GM18526 (cell line): ENCODE data around the gene MGAT4C.

Experiments
- POLR2A ChIP-seq: IDR thresholded peaks from 3 replicates; pipeline ENCODE4 v1.6.1; 2011; ENCODE audit not compliant: insufficient read length; ENCODE audit errors: extremely low read depth

Gene MGAT4C

DNA sequence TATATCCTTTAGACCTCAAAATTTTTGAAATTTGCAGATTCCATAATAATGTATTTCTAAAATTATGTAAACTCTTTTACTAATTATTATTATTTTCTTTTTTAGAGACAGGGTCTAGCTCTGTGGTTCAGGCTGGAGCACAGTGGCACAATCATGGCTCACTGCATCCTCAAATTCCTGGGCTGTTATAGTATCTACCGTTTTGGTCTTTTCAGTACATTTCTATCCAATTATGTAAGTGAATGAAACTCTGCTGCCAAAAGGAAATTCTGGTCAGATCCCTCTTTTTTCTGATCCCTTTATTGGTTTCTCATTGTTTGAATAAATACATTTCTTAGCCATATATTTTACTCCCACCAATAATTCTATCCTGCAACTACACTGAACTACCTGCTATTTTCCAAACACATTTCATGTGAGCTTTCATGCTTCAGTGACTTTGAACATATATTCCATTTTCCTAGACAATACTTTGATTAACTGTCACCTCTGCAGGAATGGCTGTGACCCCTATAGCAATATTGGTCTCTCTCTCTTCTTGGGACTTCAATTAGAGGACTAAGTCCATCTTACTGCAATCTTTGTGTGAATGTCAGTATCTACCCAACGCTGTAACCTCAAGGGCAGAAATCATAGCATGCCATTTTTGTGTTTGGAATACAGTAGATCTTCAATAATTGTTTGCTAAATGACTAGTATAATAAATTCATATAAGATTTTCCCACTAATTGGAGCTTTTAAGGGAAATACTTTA is 198.9 kb downstream of the MGAT4C start:
- TF ChIP-seq POLR2A, result no peak

DNA sequence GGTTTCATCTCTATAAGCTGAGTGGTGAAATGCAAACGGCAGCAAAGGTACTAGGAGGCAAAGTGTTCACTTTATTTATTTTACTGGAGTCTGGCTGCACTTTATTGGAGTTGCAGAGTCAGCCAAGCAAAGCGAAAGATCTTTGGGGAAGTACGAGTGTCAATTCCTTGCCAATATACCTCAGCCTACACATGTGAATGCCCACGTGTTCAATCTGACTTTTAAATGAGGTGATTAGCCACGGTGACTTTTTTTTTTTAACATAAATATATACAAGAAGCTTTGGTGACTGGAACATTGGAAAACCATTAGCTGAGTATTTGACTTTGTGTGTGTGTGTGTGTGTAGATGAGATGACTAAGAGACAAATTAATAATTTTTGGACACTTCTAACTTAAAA is 203.3 kb downstream of the MGAT4C start:
- no peak for TF ChIP-seq POLR2A

DNA sequence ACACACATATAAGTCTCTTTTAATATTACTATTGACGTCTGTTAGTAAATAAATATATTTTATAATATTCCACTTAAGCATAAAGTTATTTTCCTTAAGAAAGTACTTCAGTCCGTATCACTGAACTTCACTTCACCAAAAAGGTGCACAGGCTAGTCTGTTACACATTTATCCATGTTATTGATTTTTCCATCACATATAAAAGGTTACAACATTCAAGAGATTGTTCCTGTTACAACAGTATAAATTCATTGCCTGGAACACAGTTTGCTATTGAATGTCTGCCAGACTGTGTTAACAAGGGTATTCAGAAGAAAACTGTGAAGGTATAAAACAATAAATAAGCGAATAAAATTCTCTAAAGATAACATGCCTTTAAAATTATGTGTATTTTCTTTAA is 206.2 kb downstream of the MGAT4C start:
- no peak for TF ChIP-seq POLR2A

DNA sequence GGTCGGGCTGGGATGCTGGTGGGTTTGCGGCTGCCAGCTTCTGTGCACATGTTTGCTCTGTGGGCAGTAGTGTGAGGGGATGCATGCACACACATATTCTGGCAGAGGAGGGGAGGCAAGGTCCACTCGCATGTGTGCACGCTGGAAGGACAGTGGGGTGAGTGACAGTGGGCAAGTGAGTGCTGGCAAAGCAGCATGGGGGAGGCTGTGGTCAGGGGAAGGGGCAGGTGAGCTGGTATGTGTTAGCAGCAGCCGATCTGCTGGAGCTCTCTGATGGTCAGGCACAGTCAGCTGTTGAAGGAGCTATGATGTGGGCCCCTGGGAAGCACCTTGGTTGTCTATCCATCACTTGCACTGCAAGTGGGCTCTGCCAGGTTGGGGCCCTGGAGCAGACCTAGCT is 211.8 kb downstream of the MGAT4C start:
- TF ChIP-seq POLR2A, result no peak

DNA sequence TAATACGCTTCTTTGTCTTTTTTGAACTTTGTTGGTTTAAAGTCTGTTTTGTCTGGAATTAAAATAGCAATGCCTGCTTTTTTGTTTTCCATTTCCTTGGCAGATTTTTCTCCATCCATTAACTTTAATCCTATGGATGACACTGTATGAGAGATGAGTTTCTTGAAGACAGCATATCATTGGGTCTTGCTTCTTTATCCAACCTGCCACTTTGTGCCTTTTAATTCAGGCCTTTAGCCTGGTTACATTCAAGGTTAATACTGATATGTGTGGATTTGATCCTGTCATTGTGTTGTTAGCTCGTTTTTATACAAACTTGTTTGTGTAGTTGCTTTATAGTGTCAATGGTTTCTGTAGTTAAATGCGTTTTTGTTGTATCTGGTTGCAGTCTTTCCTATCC is 214.1 kb downstream of the MGAT4C start:
- no peak for TF ChIP-seq POLR2A

DNA sequence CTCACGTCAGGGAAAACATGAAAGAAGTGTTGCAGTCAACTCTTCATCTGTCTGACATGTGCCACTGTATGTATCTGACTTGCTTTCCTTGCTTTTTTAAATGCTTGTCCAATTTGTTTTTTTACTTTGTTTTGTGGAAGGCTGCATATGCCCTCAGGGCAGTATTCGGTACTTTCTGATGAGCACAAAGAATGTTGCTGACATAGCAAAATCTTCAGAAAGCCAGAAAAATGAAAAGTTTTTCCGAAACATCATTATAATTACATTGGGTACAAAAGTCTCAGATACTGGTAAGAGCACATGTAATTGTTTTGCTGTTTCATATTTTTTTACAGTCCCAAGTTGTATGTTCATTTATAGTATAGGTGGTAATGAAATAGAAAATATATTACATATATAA is 237.8 kb downstream of the MGAT4C start:
- TF ChIP-seq POLR2A, result no peak

DNA sequence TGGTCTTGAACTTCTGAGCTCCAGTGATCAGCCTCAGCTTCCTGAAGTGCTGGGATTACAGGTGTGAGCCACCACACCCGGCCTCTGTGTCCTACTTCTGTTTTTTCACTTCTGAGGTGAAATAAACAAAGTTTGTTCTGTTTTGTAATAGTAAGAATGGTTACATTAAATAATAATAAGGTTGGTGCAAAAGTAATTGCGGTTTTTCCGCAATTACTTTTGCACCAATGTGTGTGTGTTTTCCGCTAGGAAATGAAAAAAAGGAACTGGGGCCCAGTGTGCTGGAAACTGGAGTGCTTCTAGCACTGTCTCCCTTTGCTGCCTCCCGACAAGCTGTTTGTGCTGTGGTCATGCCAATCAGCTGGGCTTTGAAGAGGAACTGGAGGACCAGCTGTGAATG is 241.2 kb downstream of the MGAT4C start:
- no peak for TF ChIP-seq POLR2A

DNA sequence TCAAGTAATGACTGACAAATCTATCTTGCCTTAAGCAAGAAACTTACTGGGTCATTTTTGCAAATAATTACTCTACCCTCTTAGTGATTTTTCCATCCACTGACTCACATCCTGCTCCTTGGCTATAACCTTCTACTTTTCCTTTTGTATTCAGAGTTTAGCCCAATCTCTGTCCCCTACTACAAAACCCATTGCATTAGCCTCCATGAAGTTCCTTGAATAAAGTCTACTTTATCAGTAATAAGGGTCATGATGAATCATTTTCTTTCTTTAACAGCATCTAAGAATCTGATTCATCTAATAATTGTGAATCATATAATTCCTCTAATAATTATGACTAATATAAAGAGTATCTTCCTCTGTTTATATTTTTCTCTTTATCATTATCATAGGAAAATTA is 249.5 kb downstream of the MGAT4C start:
- TF ChIP-seq POLR2A, result no peak

DNA sequence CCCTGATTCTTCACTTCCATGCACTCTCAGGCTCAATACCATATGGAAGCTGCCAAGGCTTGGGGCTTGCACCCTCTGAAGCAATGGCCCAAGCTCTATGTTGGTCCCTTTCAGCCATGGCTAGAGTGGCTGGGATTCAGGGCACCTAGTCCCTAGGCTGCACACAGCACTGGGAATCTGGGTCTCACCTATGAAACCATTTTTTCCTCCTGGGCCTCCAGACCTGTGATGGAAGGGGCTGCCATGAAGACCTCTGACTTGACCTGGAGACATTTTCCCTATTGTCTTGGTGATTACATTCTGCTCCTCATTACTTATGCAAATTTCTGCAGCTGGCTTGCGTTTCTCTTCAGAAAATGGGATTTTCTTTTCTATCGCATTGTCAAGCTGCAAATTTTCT is 258.1 kb downstream of the MGAT4C start:
- TF ChIP-seq POLR2A, result no peak

DNA sequence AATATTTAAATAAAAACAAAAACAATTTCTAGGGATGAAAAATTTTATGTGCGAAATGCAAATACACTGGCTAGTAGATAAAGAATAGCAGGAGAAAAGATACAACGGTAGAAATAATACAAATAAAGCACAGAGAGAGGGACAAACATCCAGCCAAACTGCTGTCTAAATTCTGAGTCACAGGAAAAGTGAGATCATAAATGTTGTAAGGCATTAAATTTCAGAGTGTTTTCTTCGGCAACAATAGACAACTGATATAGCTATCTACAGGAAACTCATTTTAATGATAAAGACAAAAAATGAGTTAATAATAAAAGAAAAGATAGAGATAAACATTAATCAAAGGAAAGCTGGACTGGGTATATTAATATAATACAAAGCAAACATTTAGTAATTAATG is 259.9 kb downstream of the MGAT4C start:
- no peak for TF ChIP-seq POLR2A

DNA sequence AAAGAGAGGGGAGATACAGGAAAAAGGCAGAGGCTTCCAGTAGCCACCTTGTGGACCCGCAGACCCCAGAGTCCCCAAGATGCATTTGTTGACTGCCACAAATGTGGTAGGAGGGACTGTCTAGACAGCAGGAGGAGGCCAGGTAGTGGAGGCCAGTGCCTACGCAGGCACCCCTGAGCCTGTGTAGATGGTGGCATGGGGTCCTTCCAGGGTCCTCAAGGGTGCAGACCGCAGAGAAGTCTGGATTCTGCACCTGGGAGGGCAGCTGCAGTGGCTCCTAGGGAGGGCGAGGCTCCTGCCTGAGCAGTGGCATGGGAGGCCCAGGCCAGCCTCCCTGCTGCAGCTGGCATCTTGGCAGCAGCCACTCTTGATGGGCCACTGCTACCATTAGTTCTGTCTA is 262.4 kb downstream of the MGAT4C start:
- no peak for TF ChIP-seq POLR2A

DNA sequence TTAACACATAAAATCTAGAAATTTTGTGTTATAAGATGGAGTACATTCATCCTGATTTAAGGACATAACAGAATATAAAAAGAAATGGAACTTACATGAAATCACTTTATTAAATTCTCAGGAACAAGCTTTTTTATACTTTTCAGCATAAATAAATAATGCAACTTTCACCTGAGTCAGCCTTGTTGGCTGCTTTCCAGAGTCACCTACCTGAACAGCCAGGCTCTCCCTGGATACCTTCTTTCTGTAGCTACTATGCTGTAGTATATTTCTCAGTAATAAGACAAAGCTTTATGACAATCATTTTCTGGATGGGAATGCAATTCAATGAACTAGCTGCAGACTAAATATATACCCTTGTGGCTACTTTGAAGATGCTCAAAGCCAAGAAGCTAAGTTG is 270.2 kb downstream of the MGAT4C start:
- no peak for TF ChIP-seq POLR2A

DNA sequence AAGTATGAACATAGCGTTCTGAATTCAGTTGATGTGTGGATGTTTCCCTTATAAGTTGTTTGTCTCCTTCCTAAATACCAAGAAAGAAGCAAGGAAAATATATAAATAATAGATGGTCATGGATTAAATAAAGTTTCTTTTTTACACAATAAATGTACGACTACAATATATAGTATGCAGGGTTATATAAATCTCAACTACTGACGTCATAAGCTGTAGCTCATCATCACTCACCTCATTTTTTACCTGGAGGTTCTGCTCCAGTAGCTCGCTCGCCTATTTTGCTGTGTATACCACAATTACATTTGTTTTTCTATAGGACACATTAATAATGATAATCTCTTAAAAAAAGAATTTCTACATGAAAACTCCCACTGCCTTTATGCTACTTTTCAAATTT is 272.6 kb downstream of the MGAT4C start:
- no peak for TF ChIP-seq POLR2A

DNA sequence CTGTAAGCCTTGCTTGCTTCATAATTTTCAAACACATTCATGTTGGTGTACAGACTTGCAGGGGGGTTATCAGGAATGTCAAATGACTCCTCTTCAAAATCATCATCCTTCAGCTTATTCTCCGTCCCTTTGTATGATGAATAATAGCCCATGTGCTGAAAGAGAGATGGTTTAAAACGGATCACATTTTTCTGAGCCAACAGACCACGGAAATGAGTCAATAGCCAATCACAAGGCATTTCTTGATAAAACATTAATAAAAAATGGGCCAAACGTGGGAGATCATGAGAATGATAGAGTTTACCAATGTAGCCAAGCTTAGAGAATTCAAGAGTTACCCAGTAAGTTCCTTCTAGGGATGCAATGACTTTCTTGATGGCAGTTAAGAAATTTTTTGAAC is 276.6 kb downstream of the MGAT4C start:
- no peak for TF ChIP-seq POLR2A

DNA sequence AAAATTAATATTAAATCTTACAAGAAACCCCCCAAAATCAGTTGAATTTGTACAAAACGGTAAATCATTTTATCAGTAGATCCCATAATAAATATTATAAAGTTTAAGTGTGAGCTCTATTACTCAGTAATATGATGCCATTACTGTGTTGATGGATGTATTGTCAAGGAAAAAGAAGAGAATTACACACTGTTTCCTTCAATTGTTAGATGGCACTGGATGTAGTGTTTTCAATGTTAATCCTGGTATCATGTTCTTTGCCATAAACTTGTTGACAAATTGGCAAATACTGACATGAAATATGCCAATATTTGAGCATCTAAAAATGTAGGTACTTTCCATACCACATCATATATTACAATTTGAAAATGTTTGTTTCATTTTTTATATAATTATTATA is 280.5 kb downstream of the MGAT4C start:
- no peak for TF ChIP-seq POLR2A

DNA sequence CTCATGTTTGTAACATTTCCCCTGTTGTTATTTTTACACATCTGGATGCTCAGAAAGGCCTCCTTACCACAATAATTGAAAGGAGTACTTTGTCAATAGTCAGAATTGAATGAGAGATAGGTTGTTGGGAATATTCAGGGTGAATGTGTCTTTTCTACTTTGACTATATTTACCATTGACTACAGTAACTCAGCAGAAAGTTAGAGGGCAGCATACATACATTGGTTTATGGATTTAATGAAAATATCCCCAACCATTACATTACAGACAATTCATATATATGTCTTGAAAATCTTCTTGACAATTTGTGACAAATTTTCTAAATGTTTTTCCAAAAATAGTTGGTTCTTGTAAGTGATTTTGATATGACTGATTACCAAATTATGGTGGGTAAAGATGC is 284.4 kb downstream of the MGAT4C start:
- no peak for TF ChIP-seq POLR2A

DNA sequence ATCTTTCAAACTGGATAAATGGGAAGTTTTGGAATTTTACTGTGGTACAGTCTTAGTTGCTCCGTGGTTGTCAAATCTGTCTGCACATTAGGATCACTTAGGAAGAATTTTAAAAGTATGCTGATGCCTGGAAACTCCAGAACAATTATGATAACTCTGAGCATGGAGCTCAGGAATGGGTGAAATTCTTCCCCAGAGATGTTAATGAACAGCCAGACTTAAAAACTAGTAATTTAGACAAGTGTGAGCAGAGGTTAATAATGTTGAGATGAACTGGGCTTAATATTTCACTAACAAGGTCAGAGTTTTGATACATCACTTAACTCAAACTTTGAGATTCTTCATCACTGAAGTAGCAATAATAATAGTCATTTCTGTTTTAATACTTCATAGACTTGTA is 287.6 kb downstream of the MGAT4C start:
- TF ChIP-seq POLR2A, result no peak
